ENCODE measurements around the gene SRL. TPM values are rescaled to one million over a fixed set of nuclear protein-coding genes. Genes with fewer than 3 reads are reported as not detected.

SRL gene
- total and polyA plus RNA-seq, 4 donors: 0.30 to 2.9 (median 1.2) TPM

DNA sequence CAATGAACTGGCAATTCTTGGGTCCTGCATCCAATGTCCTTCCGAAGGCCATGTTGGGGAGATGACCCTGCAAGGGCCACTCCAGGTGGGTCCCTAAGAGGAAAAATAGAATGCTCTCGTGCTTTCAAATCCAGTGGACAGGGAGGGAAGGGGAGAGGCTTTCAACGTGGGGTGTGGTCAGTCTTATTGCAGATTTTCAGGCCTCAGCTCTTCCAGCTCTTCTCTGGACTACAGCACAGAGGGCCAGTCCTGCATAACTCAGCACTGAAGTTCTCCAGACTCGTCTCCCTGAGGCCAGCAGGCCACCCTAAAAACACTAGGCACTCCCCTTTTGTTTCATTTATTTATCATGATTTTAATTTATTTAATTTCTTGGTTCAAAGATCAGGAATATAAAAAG is 43.1 kb downstream of the SRL start:
- no peak for ATAC-seq (ENCODE audit: insufficient read depth, low FRiP score)

DNA sequence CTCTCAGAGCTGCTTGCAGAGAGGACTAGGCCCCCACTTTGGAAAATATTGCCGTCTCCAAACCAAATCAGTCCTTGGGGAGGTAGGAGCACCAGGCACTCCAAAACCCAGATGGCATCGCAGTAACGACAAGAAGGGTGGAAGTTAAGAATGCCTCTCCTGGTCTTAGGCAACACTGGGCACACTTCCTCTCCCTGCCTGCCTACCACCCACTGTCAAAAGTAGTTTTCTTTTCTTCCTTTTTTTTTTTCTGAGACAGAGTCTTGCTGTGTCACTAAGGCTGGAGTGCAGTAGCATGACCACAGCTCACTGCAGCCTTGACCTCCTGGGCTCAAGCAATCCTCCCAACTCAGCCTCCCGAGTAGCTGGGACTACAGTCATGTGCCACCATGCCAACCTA is 47.2 kb downstream of the SRL start:
- Histone ChIP-seq H3K9ac (ENCODE audit: insufficient read depth in 1 of 2, low read length in 2 of 2) (no peak overlapping the region), H3K4me3 (no peak overlapping the region), H3K9me3 (ENCODE audit: control insufficient read depth in 4 of 4, insufficient read depth in 3 of 4, low read length in 3 of 4) (no peaks in the 10 kb centered on the region), H3K27me3 (ENCODE audit: control insufficient read depth in 3 of 3, insufficient read depth in 3 of 3, low read length in 2 of 3) (no peaks in the 10 kb centered on the region), H3K36me3 (ENCODE audit: control insufficient read depth in 4 of 4, insufficient read depth in 4 of 4, low read length in 4 of 4) (peaks cover 0 to 4% (median 1%) of the 10 kb centered on the region in 4 donors), H3K27ac (ENCODE audit: low read depth in 1 of 2, low read length in 1 of 2) (no peak overlapping the region), H3K4me1 (ENCODE audit: control insufficient read depth in 5 of 5, insufficient read depth in 5 of 5, low read length in 5 of 5) (no peaks in the 10 kb centered on the region)
- ATAC-seq (ENCODE audit: insufficient read depth, low FRiP score) (peak; percentile 66), DNase-seq (no peak)
- TF ChIP-seq, protein P1, sequence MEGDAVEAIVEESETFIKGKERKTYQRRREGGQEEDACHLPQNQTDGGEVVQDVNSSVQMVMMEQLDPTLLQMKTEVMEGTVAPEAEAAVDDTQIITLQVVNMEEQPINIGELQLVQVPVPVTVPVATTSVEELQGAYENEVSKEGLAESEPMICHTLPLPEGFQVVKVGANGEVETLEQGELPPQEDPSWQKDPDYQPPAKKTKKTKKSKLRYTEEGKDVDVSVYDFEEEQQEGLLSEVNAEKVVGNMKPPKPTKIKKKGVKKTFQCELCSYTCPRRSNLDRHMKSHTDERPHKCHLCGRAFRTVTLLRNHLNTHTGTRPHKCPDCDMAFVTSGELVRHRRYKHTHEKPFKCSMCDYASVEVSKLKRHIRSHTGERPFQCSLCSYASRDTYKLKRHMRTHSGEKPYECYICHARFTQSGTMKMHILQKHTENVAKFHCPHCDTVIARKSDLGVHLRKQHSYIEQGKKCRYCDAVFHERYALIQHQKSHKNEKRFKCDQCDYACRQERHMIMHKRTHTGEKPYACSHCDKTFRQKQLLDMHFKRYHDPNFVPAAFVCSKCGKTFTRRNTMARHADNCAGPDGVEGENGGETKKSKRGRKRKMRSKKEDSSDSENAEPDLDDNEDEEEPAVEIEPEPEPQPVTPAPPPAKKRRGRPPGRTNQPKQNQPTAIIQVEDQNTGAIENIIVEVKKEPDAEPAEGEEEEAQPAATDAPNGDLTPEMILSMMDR (IDR thresholded peaks at IDR 0.05; ENCODE audit: control extremely low read depth, extremely low read depth): no peak
- 21 to 45% methylated on average over 4 of the region's 4 CpGs for WGBS, 2 donors

More for the DNA sequence above, 43.1 kb downstream of the SRL start:
- WGBS, 2 donors: 74 to 75% methylated on average over 4 of the region's 4 CpGs
- Histone ChIP-seq H3K9ac (ENCODE audit: insufficient read depth in 1 of 2, low read length in 2 of 2) (no peak overlapping the region), H3K4me3 (no peak overlapping the region), H3K4me1 (ENCODE audit: control insufficient read depth in 5 of 5, insufficient read depth in 5 of 5, low read length in 5 of 5) (peaks cover 0 to 11% (median 2%) of the 10 kb centered on the region in 5 donors), H3K27ac (ENCODE audit: low read depth in 1 of 2, low read length in 1 of 2) (no peak overlapping the region), H3K27me3 (ENCODE audit: control insufficient read depth in 3 of 3, insufficient read depth in 3 of 3, low read length in 2 of 3) (no peaks in the 10 kb centered on the region), H3K36me3 (ENCODE audit: control insufficient read depth in 4 of 4, insufficient read depth in 4 of 4, low read length in 4 of 4) (peaks cover 0 to 4% (median 0%) of the 10 kb centered on the region in 4 donors), H3K9me3 (ENCODE audit: control insufficient read depth in 4 of 4, insufficient read depth in 3 of 4, low read length in 3 of 4) (no peaks in the 10 kb centered on the region)
- DNase-seq: no peak
- TF ChIP-seq, protein P1 (IDR thresholded peaks at IDR 0.05; ENCODE audit: control extremely low read depth, extremely low read depth): no peak

DNA sequence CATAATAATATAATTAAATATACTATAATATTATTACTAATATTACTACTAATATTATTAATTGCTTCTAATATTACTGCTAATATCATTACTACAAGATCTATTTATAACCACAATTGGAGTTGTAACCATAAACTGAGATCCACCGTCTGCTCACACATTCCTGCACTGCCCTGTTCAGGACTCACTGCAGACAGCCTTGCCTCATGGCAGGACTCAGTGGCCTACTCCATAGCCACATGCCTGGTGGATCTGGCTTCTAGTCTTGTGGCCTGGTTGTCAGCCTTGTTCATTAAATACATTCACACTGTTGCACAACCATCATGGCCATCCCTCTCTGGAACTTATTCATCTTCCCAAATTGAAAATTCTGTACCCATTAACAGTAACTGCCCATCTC is 48.0 kb downstream of the SRL start:
- no peak overlapping the region for H3K9ac ChIP-seq (ENCODE audit: insufficient read depth in 1 of 2, low read length in 2 of 2)
- no peak overlapping the region for H3K27ac ChIP-seq (ENCODE audit: low read depth in 1 of 2, low read length in 1 of 2)
- TF ChIP-seq, protein P1 (IDR thresholded peaks at IDR 0.05; ENCODE audit: control extremely low read depth, extremely low read depth): no peak
- no peaks in the 10 kb centered on the region for H3K9me3 ChIP-seq (ENCODE audit: control insufficient read depth in 4 of 4, insufficient read depth in 3 of 4, low read length in 3 of 4)
- no peak overlapping the region for H3K4me3 ChIP-seq
- H3K4me1 ChIP-seq (ENCODE audit: control insufficient read depth in 5 of 5, insufficient read depth in 5 of 5, low read length in 5 of 5): no peaks in the 10 kb centered on the region
- H3K36me3 ChIP-seq (ENCODE audit: control insufficient read depth in 4 of 4, insufficient read depth in 4 of 4, low read length in 4 of 4): peaks cover 0 to 4% (median 1%) of the 10 kb centered on the region in 4 donors
- ATAC-seq (ENCODE audit: insufficient read depth, low FRiP score) (no peak), DNase-seq (no peak)
- no peaks in the 10 kb centered on the region for H3K27me3 ChIP-seq (ENCODE audit: control insufficient read depth in 3 of 3, insufficient read depth in 3 of 3, low read length in 2 of 3)
- 91 to 95% methylated on average over 1 of the region's 1 CpG for WGBS, 2 donors

DNA sequence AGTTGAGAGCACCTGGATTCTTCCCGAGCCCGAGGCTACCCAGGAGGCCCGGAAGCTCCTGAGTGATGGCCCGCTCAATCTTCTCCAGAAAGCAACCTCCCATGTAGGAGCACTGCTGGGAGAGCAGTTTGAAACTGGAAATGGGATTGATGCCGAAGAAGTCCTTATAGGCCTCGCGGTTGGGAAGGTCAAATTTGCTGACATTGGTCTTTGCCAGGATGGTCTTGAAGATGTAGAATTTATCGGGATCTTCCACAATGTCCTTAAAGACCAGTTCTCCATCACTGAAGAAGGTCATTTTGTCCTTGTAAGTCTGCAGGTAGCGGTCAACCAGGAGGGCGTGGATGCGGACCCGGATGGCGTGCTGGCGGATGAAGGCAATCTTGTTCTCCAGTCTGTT is 49.7 kb downstream of the SRL start:
- Histone ChIP-seq H3K27ac (ENCODE audit: low read depth in 1 of 2, low read length in 1 of 2) (no peak overlapping the region), H3K9ac (ENCODE audit: insufficient read depth in 1 of 2, low read length in 2 of 2) (no peak overlapping the region), H3K27me3 (ENCODE audit: control insufficient read depth in 3 of 3, insufficient read depth in 3 of 3, low read length in 2 of 3) (no peaks in the 10 kb centered on the region), H3K4me1 (ENCODE audit: control insufficient read depth in 5 of 5, insufficient read depth in 5 of 5, low read length in 5 of 5) (no peaks in the 10 kb centered on the region), H3K4me3 (no peak overlapping the region), H3K9me3 (ENCODE audit: control insufficient read depth in 4 of 4, insufficient read depth in 3 of 4, low read length in 3 of 4) (no peaks in the 10 kb centered on the region), H3K36me3 (ENCODE audit: control insufficient read depth in 4 of 4, insufficient read depth in 4 of 4, low read length in 4 of 4) (peaks cover 0 to 3% (median 0%) of the 10 kb centered on the region in 4 donors)
- DNase-seq: no peak
- 87 to 96% methylated on average over 14 of the region's 14 CpGs for WGBS, 2 donors
- ATAC-seq (ENCODE audit: insufficient read depth, low FRiP score): no peak
- TF ChIP-seq, protein P1 (IDR thresholded peaks at IDR 0.05; ENCODE audit: control extremely low read depth, extremely low read depth): no peak
